Measurements from ENCODE around the gene DAZAP2.
"Not testable (repeated sequence)": the region's sequence is repeated elsewhere in the genome, so short reads cannot be mapped to it uniquely, and the experiment has no call there.

Gene DAZAP2

GRCh38 chr12:51217133-51217967 lies 21.3 kb upstream of the DAZAP2 start:
- DNase-seq (ENCODE audit: low read depth in 2 of 2), result peak; percentile 6 to 15

- DNase-seq (ENCODE audit: low read depth in 2 of 2), result peak; percentile 42 to 48
Observed at GRCh38 chr12:51217968-51218606, 20.5 kb upstream of the DAZAP2 start, which contains the start of gene POU6F1. POU6F1 (minus strand) TSS chr12:51218062; CDS start chr12:51206836, 11,226 bp downstream.

DNA sequence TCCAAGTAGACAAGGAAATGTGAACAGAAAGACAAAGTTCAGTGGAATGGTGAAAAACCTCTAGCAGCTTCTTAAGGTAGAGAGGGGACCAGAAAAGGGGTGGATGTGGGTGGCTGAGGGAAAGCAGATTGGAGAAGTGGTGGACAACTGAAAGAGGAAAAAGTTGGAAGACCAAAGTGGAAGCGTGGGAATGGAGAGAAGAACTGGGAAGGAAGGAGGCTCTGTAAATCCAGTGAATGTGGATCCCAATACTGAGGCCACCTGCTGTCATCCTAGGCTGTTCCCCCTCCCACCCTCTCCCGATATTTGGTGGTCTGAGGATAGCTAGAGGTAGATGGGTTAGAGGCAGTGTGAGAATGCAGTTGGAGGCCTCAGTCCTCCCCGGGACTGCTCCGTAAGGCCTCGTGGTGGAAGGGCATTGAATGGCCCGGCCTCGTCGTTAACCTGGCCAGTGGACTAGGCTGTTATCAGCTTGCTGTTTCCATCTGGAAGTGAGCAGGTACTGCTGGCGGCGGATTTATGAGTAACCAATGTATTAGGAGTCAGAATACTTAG lies 19.9 kb upstream of the DAZAP2 start:
- DNase-seq (ENCODE audit: low read depth in 2 of 2), result no peak

GRCh38 chr12:51219322-51219721 lies 19.3 kb upstream of the DAZAP2 start:
- DNase-seq (ENCODE audit: low read depth in 2 of 2), result no peak

DNA sequence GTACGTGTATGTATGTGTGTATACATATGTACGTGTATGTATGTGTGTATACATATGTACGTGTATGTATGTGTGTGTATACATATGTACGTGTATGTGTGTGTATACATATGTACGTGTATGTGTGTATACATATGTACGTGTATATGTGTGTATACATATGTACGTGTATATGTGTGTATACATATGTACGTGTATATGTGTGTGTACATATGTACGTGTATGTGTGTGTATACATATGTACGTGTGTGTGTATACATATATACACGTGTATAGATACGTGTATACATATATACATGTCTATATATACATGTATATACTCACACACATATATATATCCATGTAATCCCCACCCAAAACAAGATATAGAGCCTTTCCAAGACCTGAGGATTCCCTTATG lies 18.8 kb upstream of the DAZAP2 start:
- DNase-seq (ENCODE audit: low read depth in 2 of 2), result not testable (repeated sequence)

DNA sequence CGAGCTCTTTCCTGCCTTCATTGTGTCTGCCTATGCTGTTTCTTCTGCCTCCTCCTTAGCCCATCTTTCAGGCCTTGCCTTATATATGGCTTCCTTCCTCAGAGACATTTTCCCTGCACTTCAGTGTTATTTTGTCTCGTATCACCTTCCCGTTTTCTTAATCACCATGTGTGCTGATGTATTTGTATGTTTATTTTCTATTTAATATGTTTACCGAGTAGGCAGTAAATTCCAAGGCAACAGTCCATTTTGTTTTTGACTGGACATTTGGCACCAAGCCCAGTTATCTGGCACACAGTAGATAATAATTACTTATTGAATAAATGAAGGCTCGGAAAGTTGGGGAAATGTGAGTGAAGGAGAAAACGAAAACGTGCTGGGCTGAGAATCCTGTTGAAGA lies 16.2 kb upstream of the DAZAP2 start:
- DNase-seq (ENCODE audit: low read depth in 2 of 2), result no peak

DNA sequence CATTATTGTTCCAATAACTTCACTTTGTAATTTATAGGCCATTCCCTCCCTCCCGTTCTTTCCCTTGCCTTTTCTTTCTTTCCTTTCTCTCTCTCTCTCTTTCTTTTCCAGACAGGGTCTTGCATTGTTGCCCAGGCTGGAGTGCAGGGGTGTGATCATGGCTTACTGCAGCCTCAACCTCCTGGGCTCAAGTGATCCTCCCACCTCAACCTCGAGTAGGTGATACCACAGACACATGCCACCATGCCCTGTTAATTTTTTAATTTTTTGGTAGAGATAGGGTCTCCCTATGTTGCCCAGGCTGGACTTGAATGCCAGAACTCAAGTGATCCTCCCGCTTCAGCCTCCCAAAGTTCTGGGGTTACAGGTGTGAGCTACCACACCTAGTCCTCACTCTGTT lies 14.0 kb upstream of the DAZAP2 start:
- DNase-seq (ENCODE audit: low read depth in 2 of 2), result no peak

- DNase-seq (ENCODE audit: low read depth in 2 of 2), result no peak
Observed at GRCh38 chr12:51225234-51225633, 13.4 kb upstream of the DAZAP2 start.

GRCh38 chr12:51225771-51226170 lies 12.9 kb upstream of the DAZAP2 start:
- DNase-seq (ENCODE audit: low read depth in 2 of 2), result no peak

DNA sequence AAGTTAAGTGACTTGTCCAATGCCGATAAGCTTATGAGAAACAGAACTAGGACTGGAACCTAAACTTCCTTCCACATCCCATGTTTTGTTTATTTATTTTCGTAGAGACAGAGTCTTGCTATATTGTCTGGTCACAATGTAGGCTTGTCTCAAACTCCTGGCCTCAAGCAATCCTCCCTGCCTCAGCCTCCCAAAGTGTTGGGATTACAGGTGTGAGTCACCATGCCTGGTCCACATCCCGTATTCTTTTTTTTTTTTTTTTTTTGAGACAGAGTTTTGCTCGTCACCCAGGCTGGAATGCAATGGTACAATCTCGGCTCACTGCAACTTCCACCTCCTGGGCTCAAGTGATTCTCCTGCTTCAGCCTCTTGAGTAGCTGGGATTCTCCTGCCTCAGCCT lies 11.5 kb upstream of the DAZAP2 start:
- not testable (repeated sequence) for DNase-seq (ENCODE audit: low read depth in 2 of 2)

DNA sequence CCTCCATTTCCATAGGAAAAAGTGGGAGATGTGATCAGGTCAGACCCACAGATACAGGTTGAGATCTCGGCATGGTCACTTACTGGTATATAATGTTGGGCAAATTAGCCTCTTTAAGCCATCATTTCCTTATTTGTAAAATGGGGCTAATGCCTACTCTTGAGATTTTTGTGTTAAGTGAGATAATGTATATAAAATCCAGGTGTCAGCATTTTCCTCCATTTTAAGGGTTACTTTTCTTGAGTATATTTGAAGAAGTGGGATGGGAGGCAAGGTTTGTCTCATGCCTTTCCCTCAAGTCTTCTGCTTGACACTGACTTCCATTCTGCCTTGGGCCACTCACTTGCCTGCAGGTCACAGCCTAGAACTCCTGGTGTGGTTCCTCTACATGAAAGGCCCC lies 10.7 kb upstream of the DAZAP2 start:
- no peak for DNase-seq (ENCODE audit: low read depth in 2 of 2)

DNA sequence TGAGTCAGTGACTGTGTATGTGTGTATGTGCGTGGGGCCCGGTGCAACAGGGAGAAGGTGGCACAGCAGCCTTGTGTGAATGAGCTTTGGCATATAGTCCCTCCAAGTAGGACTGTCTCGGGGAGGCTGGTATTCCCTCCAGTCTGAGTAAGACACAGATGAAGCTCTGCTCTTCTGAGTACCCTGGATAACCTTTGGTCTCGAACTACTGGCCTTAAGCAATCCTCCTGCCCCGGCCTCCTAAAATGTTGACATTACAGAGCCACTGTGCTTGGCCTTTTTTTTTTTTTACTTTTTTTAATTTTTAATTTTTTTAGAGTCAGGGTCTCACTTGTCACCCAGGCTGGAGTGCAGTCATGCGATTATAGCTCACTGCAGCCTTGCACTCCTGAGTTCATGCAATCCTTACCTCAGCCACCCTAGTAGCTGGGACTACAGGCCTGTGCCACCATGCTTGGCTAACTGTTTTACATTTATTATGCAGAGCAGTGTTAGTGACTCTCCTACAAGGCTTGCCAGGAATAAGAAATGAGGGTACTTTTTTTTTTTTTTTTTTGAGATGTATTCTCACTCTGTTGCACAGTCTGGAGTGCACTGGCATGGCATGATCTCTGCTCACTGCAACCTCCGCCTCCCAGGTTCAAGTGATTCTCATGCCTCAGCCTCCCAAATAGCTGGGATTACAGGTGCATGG lies 9.4 kb upstream of the DAZAP2 start:
- DNase-seq (ENCODE audit: low read depth in 2 of 2), result no peak

GRCh38 chr12:51232642-51233041 lies 6.0 kb upstream of the DAZAP2 start:
- no peak for DNase-seq (ENCODE audit: low read depth in 2 of 2)

DNA sequence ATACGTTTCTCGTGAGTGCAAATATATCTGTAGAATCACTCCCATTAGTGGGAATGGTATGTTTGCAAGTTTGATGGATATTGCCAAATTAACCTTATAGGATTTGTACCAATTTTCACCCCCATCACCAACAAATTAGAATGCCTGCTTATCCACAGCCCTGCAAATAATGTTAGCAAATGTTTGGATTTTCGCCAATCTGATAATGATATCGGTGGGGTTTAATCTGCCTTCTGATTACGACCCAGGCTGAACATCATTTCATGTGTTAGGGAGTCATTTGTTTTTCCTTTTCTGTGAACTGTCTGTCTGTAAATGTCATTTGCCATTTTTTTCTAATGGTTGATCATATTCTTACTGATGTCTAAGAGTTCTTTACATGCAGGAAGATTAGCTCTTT lies 4.1 kb upstream of the DAZAP2 start:
- DNase-seq (ENCODE audit: low read depth in 2 of 2), result no peak

GRCh38 chr12:51238037-51238509 lies 553 bp upstream of the DAZAP2 start:
- no peak for DNase-seq (ENCODE audit: low read depth in 2 of 2)

GRCh38 chr12:51240971-51241370 lies 2.3 kb downstream of the DAZAP2 start:
- DNase-seq (ENCODE audit: low read depth in 2 of 2), result no peak

- DNase-seq (ENCODE audit: low read depth in 2 of 2), result no peak
Observed at GRCh38 chr12:51242120-51242519, 3.5 kb downstream of the DAZAP2 start.

DNA sequence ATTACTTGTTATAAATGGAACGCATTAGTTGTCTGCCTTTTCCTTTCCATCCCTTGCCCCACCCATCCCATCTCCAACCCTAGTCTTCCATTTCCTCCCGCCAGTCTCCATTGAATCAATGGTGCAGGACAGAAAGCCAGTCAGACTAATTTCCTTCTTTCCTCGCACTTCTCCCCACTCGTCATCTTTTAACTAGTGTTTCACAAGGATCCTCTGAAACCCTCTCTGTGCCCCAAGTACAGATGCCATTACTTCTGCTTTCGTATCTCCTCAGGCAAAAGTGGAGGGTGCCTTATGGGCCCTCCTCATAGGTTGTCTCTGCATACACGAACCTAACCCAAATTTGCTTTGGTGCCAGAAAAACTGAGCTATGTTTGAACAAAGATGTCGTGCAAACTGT lies 4.2 kb downstream of the DAZAP2 start:
- DNase-seq (ENCODE audit: low read depth in 2 of 2), result no peak

GRCh38 chr12:51244269-51244668 lies 5.6 kb downstream of the DAZAP2 start:
- DNase-seq (ENCODE audit: low read depth in 2 of 2), result no peak

DNA sequence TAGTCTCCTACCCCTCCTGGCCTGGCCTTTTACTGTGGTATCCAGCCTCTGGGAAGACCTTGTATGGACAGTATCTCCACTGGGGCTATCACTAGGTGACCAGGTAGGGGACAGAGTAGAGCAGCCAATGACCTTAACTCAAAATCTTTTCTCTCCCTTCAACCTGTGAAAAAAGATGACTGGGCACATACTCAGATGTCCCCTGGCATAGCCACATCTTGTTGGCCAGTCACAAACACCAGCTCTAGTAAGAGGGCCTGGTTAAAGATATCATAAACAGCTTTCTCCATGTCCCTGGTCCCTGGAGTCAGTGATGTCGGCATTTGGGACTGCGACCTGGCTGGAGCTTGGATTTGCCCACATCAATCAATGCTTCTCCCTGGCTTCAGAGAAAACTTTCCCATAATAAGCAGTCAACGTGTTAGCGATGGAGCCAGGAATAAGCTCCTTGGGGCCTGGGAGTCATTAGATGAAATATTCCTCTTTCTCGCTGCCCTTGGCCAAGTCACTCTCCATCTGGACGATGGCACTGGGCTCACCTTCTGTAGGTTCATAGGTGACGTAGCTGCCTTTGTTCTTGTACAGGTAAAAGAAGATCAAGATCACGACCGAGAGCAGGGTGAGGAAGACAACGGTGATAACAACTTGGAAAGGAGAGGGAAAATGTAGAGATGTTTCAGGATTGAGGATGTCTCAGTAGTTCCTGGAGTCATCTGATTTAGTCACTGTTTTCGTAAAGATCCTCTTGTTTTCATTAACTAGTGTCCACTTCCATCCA lies 7.0 kb downstream of the DAZAP2 start:
- no peak for DNase-seq (ENCODE audit: low read depth in 2 of 2)

- peak in 1 of 2 donors; percentile 23 for DNase-seq (ENCODE audit: low read depth in 2 of 2)
Observed at GRCh38 chr12:51246254-51246853, 7.7 kb downstream of the DAZAP2 start.

Measured in stimulated activated CD8-positive, alpha-beta memory T cell treated with anti-CD3 and anti-CD28 coated beads, Interleukin-15, amount 100 ng/mL, for 4 hours (primary cell).